ENCODE results near the gene STAB2. TPM values are rescaled to one million over a fixed set of nuclear protein-coding genes. Genes with fewer than 3 reads are reported as not detected.

Gene STAB2
- total RNA-seq, 2 experiments from 2014 or later: not detected

DNA sequence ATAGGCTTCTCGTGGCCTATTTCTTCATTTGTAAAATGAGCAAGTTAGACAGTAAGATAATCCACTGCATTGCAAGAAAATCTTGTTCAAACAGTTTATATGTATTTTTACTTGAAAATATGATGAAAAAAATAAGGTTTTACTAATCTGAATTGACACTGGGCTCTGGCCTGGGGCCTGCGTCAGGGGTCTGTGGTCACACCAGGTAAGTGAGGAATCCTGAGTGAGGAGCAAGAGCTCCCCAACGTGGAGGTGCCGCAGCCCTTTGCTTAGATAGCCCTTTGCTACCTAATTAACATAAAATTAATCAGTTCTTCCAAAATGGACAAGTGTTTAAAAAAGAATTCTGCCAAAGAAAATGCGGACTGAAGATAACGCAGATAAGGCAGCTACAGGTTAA lies 39.1 kb upstream of the STAB2 start:
- Histone ChIP-seq H2AFZ (ENCODE audit: low read length) (no peak overlapping the region), H4K20me1 (ENCODE audit: insufficient read depth, low read length) (no peaks in the 10 kb centered on the region), H3K4me1 (ENCODE audit: insufficient read depth, low read length, poor library complexity, severe bottlenecking) (no peaks in the 10 kb centered on the region), H3K4me3 (ENCODE audit: low read depth, low read length, poor library complexity, severe bottlenecking) (no peak overlapping the region), H3K36me3 (ENCODE audit: insufficient read depth, low read length) (no peaks in the 10 kb centered on the region), H3K9me3 (ENCODE audit: low read length) (no peaks in the 10 kb centered on the region), H3K79me2 (ENCODE audit: insufficient read depth, low read depth, low read length) (no peaks in the 10 kb centered on the region), H3K4me2 (ENCODE audit: low read length) (no peak overlapping the region), H3K9me2 (ENCODE audit: insufficient read depth, low read length) (no peaks in the 10 kb centered on the region), H3K27ac (ENCODE audit: low read depth, low read length, poor library complexity, severe bottlenecking) (no peak overlapping the region)
- intact Hi-C loops (cut with micrococcal nuclease; ENCODE audit: unreplicated experiment): loop anchor here (1.0 to 2.0 kb wide), 3 partner anchors 223 to 665 kb away; no protein-coding TSS in a partner anchor
- BruUV-seq (replicated peaks): no TSS peak
- ChIA-PET POLR2A (interaction anchor here (0.5 to 0.8 kb wide), 3 partner anchors 11 to 726 kb away, joined by 3 read pairs; no protein-coding TSS in a partner anchor), CTCF (ENCODE audit: unreplicated experiment) (interaction anchor here (0.9 to 1.9 kb wide), 2 partner anchors 599 to 664 kb away, joined by 3 to 5 read pairs; no protein-coding TSS in a partner anchor)
- TF ChIP-seq, protein P1, sequence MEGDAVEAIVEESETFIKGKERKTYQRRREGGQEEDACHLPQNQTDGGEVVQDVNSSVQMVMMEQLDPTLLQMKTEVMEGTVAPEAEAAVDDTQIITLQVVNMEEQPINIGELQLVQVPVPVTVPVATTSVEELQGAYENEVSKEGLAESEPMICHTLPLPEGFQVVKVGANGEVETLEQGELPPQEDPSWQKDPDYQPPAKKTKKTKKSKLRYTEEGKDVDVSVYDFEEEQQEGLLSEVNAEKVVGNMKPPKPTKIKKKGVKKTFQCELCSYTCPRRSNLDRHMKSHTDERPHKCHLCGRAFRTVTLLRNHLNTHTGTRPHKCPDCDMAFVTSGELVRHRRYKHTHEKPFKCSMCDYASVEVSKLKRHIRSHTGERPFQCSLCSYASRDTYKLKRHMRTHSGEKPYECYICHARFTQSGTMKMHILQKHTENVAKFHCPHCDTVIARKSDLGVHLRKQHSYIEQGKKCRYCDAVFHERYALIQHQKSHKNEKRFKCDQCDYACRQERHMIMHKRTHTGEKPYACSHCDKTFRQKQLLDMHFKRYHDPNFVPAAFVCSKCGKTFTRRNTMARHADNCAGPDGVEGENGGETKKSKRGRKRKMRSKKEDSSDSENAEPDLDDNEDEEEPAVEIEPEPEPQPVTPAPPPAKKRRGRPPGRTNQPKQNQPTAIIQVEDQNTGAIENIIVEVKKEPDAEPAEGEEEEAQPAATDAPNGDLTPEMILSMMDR (conservative IDR thresholded peaks at IDR 0.05; ENCODE audit: low read length): no peak
- no peak for TF ChIP-seq EZH2phosphoT487 (IDR thresholded peaks at IDR 0.05; ENCODE audit: borderline replicate concordance, low read depth, low read length)
- no peak for DNase-seq (ENCODE audit: low spot score)

DNA sequence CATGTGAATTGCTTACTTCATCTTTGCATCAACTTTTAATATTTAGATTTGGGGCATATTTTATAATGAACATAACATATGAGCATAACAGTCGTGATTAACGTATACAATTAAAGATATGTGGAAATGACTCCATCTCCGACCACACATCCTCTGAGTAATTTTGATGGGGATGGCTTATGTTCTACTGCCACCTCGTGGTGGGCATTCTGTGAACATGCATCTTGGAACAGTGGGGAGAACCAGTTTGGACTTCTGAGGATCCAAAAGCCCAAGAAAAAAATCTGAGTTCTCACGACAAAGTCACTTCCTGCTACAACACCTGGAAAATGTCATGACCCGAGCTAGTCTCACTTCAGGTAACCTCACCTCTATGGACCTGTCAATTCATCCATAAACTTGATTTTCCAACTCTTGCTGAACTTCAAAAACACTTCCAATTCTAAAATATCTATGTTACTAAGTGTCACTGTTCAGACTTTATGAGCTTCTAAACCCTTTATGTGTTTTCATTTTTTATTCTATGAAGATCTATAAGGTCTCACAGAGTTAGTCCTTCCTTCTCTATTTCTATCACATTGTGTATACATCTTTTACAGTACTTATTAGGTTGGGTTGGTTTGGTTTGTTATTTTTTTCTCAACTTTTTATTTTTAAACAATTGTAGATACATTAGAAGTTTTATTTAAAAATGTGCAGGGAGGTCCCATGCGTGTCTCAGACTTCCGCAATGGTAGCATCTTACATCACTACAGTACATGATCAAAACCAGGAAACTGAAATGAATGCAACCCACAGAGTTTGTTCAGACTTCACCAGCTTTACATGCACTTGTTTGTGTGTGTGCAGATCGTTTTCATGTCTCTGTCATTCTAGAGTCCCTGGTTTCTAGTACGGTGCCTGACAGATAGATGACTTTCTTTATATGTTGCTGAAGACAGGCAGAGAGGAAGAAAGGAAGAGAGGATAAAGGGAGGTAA lies 38.2 kb upstream of the STAB2 start:
- DNase-seq (ENCODE audit: low spot score): peak; percentile 73
- ChIA-PET CTCF (ENCODE audit: unreplicated experiment) (interaction anchor here (0.9 to 1.9 kb wide), 2 partner anchors 600 to 665 kb away, joined by 3 to 5 read pairs; no protein-coding TSS in a partner anchor), POLR2A (interaction anchor here (0.5 to 0.7 kb wide), 2 partner anchors 445 to 727 kb away, joined by 3 read pairs; no protein-coding TSS in a partner anchor)

More for the DNA sequence above, 38.2 kb upstream of the STAB2 start:
- intact Hi-C loops (cut with micrococcal nuclease; ENCODE audit: unreplicated experiment): loop anchor here (1.0 to 2.0 kb wide), 3 partner anchors 224 to 666 kb away; no protein-coding TSS in a partner anchor
- no peaks in the 10 kb centered on the region for H4K20me1 ChIP-seq (ENCODE audit: insufficient read depth, low read length)
- H3K27ac ChIP-seq (ENCODE audit: low read depth, low read length, poor library complexity, severe bottlenecking): no peak overlapping the region
- H3K79me2 ChIP-seq (ENCODE audit: insufficient read depth, low read depth, low read length): no peaks in the 10 kb centered on the region
- BruUV-seq (replicated peaks): no TSS peak
- no peaks in the 10 kb centered on the region for H3K36me3 ChIP-seq (ENCODE audit: insufficient read depth, low read length)
- H2AFZ ChIP-seq (ENCODE audit: low read length): no peak overlapping the region; the same call in 1 of the 2 replicates
- TF ChIP-seq, protein P1 (conservative IDR thresholded peaks at IDR 0.05; ENCODE audit: low read length): peak; percentile 98
- no peak for TF ChIP-seq EZH2phosphoT487 (IDR thresholded peaks at IDR 0.05; ENCODE audit: borderline replicate concordance, low read depth, low read length)
- H3K4me1 ChIP-seq (ENCODE audit: insufficient read depth, low read length, poor library complexity, severe bottlenecking): no peaks in the 10 kb centered on the region
- no peak overlapping the region for H3K4me3 ChIP-seq (ENCODE audit: low read depth, low read length, poor library complexity, severe bottlenecking)
- H3K4me2 ChIP-seq (ENCODE audit: low read length): no peak overlapping the region
- H3K9me3 ChIP-seq (ENCODE audit: low read length): no peaks in the 10 kb centered on the region
- no peaks in the 10 kb centered on the region for H3K9me2 ChIP-seq (ENCODE audit: insufficient read depth, low read length)
